Effector CD4-positive, alpha-beta T cell (primary cell): Measurements from ENCODE around the gene RNASE2.
A peak's percentile ranks its signal among the peaks of the same experiment; 100 is the strongest.
"Not testable (repeated sequence)": the region's sequence is repeated elsewhere in the genome, so short reads cannot be mapped to it uniquely, and the experiment has no call there.

Experiments
- DNase-seq: peaks from one replicate; pipeline ENCODE4 v3.0.0-alpha.2; 2020

The RNASE2 gene

GRCh38 chr14:20982646-20983369, 27.5 kb downstream of the RNASE2 start:
- no peak for DNase-seq

DNA sequence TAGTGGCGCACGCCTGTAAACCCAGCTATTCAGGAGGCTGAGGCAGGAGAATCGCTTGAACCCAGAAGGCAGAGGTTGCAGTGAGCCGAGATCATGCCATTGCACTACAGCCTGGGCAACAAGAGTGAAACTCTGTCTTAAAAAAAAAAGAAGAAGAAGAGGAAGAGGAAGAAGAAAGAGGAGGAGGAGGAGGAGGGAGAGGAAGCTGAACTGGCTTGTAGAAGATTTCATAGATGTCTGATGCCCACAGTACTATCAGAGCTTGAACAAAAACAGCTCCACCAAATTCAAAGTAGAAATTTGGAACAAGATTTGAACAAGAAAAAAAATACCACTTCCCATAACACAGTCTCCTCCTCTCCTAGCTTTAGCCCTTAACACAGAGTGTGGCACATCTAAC, 30.4 kb downstream of the RNASE2 start:
- DNase-seq: not testable (repeated sequence)

DNA sequence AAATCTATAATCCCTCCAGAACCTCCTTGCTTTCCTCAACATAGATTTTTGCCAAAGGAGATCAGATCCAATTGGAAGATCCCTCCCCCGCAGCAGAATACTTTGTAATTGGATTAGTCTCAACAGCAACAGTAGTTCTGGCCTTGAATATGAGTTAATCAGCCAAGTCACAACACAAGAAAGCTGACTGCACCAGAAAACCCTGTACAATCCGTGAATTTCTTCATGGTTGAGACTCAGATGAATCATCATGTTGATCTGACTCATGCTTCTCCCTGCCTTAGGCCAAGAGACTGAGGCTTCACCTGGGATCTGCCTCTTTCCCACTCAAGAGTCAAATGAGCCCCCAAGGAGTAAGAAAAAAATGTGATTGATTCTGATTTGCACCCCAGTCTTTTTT, 31.5 kb downstream of the RNASE2 start:
- DNase-seq: no peak

- no peak for DNase-seq
These were observed 33.6 kb downstream of the RNASE2 start for GRCh38 chr14:20988717-20989470.

DNA sequence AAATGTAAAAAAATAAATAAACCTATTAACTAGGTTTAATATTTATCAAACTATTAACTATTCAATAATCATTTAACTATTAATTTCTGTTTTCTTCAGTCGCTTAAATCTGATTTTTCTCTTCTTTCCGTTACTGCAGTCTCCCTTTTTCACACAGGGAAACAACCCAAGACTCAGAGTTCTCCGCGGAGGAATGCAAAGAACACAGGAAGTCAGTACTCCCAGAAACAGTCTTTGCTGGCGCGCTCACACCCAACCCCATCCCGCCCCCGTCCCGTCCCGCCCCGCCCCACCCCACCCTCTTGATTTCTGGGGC, 34.1 kb downstream of the RNASE2 start:
- no peak for DNase-seq

- peak; percentile 84 for DNase-seq
These were observed 34.7 kb downstream of the RNASE2 start, which contains the start of gene METTL17 for GRCh38 chr14:20989787-20990600. Gene METTL17 (plus strand): TSS chr14:20989980. CDS start chr14:20990003, 23 bp downstream.

DNA sequence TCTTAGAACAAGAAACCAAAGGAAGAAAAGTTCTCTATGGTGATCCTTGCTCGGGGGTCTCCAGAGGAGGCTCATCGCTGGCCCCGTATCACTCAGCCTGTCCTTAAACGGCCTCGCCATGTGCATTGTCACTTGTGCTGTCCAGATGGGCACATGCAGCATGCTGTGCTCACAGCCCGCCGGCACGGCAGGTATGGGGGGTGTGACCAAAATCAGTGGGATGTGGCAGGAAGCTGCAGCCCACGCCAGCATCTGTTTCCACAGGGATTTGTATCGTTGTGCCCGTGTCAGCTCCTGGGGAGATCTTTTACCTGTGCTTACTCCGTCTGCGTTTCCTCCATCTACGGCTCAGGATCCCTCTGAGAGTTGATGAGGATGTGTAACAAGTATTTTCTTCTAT, 41.2 kb downstream of the RNASE2 start:
- no peak for DNase-seq

DNA sequence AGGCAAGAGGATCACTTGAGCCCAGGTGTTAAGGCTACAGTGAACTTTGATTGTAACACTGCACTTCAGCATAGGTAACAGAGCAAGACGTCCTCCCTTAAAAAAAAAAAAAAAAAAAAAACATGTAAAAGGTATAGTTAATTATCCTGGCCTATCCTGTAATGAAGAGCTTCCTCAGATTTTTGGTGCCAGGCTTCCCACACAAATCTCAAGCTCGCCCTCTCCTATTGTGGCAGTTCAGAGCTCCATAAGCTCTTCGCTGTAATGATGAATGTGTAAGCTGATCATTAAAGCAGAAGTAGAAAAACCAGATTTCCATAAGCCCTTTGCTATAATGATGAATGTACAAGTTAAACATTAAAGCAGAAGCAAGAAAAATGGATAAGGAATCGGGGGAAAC, 41.8 kb downstream of the RNASE2 start:
- no peak for DNase-seq

- DNase-seq: no peak
These were observed 42.3 kb downstream of the RNASE2 start for GRCh38 chr14:20997564-20997963.

DNA sequence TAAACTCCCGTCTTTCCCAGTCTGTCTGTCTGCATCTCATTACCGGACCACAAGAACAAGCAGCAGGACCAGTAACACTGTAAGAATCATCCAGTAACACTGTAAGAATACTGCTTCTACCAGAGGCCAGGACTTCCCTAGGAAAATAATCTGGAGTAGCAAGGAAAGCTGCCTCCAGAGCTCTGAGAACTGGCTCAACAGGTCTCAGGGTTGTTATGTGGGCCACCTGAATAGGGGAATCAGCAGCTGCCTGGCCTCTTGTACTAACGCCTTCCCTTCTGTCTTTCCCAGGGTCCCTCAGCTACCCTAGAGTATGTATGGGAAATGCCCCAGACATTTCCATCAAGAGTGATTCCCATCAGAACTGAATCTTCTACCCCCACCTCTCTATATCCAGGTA, 42.9 kb downstream of the RNASE2 start:
- DNase-seq: no peak

DNA sequence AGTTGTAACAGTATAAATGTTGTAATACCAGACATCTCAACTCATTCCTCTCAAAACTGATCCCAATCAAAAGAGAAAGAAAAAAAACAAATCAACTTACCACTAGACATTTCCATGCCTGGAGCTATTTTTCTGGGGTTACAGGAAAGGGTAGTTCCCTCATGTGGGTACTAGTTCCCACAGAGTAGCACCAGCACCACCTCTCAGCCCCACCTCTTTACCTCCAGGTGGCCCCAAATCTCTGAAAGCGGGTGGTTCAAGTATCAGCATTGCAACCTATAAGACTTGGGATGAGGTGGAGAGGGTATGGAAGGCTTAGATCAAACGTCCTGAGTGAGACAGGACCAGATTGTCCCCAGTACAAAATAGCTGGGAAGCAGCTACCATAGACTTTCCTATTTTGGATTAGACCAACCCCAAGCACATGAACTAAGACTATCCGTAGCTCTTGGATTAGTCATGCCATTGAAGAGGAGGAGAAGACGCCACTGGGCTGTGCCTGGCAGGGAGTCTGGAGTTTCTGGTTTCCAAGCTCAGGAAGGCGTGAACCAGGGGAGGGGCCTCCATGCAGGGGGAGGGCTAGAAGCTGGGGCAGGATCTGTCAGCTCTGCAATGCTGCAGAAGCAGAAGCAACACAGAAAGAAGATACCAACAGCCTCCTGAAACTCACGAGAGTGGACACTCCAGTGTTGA, 43.5 kb downstream of the RNASE2 start, which contains the start of gene SLC39A2:
Gene SLC39A2, plus strand, starts transcription at position 620 of the 693 bp plus-strand sequence. CDS start 154 bp downstream, outside the sequence.
- DNase-seq: no peak

- no peak for DNase-seq
These were observed 44.3 kb downstream of the RNASE2 start for GRCh38 chr14:20999591-20999990.

- DNase-seq: no peak
These were observed 45.9 kb downstream of the RNASE2 start for GRCh38 chr14:21001218-21001617.

- no peak for DNase-seq
These were observed 48.6 kb downstream of the RNASE2 start for GRCh38 chr14:21003788-21004346.
